GM18498 (cell line): ENCODE measurements around the gene FAM98C.

ENCODE experiments used
- ATAC-seq: cut with Tn5 transposase; IDR thresholded peaks from one replicate; pipeline ENCODE4 v1.9.1; 2021; ENCODE audit warnings: mild to moderate bottlenecking, moderate library complexity; ENCODE audit not compliant: unreplicated experiment

The FAM98C gene

DNA sequence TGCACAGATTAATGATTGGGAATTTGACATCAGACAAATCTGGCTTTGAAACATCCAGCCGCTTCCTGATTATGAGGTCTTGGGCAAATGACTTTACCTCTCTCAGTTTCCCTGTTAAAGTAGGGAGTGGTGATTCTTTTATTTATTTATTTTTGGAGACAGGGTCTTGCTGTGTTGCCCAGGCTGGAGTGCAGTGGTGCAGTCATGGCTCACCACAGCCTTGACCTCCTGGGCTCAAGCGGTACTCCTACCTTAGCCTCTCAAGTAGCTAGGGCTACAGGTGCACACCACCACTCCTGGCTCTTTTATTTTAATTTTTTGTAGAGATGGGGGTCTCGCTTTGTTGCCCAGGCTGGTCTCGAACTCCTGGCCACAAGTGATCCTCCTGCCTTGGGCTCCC lies 25.8 kb upstream of the FAM98C start:
- no peak for ATAC-seq

DNA sequence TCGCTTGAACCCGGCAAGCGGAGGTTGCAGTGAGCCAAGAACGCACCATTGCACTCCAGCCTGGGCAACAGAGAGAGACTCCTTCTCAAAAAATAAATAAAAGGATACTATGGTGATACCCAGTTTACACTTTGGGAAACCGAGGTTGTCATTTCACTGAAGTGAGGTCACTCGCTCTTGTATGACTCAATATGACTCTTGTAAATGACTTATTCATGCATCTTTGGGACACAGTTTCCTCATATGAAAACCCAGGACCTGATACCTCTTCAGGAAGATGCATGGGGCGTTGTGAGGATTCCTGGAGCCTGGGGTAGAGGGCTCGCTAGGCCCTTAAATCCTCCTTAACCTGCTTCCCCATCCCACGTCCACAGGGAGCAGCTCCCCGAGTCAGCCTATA lies 24.0 kb upstream of the FAM98C start:
- no peak for ATAC-seq

DNA sequence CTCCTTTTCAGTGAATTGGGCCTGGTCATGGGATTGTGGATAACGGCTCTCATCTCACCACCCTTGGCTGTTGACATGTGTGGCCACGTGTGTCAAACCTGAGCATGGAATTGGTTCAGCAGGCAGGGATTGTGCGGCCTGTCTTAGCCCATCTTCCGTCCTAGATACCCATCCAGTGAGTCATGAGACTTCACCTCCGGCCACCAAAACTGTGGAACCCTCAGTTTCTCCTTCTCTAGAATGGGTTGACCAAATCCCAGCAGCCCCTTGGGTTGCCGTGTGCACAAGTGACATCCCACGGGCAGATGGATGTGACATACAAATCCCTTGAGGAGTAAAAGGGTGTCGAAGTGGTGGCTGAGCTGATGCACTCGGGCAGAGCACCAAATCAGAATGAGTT lies 21.8 kb upstream of the FAM98C start:
- no peak for ATAC-seq

DNA sequence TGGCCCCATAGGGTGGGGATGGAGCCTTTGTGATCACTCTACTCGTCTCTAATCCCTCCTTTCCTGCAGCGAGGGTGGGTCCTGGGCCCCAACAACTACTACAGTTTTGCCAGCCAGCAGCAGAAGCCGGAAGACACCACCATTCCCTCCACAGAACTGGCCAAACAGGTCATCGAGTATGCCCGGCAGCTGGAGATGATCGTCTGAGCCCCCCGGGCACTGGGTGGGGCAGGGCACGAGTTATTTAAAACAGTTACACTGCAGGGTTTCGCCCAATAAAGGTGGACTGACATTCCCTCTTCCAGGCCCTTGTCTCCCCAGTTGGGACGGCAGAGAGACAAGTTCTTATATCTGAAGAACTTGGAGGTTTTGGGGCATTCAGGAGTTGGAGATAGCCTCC lies 19.7 kb upstream of the FAM98C start:
- no peak for ATAC-seq

GRCh38 chr19:38383743-38384142 lies 19.1 kb upstream of the FAM98C start:
- ATAC-seq, result no peak

DNA sequence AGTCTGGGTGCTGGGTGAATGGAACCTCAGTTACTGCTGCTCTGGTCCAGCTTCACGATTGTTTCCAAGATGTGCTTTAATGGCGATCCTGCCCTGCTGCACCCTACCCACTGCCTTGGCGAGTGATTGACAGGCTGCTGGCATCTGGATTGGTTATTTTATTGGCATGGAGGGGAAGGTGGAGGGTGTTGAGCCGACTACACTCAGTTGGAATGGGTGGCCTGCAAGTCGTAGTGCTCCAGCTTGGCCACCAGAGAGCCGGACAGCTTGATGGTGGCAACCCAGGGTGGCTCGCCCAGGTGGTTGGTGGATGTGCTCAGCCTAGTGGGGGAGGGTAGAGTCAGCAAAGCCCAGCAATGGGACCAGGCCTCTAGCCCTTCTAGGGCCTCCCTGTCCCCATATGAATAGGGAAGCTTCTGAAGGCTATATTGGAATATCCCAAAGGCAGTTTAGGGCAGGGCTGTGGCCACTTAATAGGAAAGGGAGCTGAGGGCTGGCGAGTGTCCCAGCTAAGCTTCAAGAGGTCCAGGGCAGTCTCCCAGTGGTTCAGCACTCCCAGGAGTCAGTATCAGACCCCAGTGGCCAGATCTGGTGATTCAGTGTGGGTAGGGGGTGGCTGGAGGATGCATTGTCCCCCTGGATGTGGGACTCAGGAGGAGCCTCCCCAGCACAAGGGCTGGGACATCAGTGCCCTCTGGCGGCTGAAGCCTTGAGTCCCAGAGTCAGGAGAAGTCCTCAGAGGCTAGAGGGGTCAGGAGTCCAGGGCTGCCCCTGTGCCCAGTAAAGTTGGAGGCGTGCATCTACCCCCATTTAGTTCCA lies 18.5 kb upstream of the FAM98C start:
- no peak for ATAC-seq

DNA sequence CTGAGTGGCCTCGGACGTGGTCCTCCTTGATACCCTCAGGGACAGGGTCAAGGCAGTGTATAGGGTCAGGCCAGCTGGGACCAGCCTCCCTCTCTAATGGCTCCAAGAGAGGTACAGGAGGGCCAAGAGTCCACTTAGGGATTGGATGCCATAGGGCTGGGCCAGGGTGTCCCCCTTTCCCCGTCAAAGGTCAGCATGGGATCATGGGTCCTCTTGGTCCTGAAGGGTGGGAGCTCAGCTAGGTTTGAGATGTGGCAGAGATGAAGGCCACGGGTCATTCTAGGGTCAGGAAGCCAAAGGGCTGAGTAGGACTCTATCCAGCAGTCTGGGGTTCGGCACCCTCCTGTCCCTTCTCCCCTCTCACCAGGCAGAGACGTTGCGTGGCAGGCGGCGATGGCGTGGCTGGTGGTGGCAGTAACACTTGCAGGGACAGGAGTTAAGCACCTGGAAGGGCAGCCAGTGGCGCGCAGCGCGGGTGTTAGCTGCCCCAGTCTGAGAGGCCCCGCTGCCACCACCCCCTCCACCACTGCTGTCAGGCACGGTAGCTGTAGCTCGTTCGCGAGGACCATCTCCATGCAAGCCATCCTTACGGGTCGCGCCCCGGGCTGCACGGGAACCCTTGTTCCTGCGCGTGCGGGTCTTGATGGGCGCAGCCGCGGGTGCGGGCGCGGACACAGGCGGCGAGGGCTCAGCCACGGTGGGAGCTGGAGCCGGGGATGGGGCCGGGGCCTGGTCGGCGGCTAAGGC lies 17.7 kb upstream of the FAM98C start:
- ATAC-seq, result no peak

DNA sequence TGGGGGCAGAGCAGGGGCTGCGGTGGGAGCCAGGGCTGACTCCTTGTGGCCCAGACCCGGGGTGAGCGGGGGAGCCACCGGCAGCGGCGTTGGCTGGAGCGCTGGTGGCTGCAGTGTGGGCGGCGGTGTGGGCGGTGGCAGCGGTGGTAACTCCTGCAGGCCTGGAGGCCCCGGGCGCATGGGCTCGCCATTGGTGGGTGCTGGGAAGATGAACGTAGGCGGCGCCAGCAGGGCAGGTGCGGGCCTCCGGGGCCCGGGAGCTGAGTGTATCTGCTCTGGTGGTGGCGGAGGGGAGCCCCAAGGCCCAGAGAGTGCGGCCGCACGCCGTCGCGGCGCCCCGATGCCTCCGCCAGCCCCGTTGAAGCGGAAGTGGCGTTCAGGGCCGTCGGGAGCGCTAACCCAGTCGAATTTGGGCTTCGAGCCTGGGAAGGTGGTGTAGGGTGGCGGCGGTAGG lies 17.1 kb upstream of the FAM98C start:
- no peak for ATAC-seq

DNA sequence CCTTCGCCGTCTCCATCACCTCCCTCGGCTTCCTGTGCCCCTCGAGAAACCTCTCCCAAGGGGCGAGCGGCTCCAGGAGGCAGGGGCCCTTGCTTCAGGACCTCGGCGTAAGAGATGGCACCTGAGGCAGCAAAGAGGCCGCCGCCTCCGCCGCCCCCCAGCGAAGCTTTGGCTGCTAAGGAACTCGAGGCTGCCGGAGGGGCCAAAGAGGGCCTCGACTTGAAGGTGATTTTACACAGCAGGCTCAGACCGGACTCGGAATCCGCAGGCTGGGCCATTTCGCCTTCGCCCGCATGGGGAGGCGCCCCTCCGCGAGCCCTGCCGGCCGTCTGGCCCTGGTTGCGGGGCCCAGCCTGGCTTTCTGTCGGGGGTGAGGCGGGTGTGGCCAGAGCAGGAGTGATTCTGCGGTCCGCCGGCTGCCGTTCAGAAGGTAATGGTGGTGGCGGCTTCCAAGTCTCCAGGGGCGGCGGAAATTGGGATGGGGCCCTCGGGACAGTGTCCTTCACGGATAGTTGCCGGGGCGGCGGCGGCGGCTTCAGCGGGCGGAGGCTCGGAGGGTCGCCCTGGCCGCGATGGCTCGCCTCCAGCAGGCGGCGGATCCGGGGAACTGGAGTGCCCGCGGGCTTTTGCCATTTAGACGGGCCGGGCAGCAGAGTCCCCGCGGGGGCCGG lies 16.5 kb upstream of the FAM98C start:
- no peak for ATAC-seq

DNA sequence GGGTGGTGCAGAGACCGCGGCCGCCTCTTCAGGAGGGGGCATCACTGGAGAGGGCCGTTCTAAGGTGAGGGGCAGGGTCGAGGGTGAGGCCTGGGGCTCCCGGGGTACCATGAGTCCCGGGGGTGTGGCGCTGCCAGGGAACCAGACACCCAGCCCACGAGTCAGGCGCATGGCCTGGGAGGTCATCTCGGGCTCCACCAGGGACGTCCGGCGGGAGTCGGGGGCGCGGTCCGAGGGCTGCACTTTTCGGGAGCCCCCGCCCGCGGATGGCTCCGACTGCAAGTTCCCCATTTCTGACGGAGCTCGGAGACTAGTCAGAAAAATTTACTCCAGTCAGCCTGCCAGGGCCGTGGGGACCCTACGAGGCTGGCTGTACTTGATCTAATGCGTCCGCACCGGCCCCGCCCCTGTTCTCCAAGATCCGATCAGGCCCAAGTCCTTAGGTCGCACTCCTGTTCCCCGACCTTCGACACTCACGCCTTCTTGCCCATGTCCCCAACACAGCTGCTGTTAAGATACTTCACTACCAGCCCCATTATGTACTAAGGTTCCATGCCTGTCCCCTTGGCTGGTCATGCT lies 15.8 kb upstream of the FAM98C start:
- ATAC-seq, result no peak

DNA sequence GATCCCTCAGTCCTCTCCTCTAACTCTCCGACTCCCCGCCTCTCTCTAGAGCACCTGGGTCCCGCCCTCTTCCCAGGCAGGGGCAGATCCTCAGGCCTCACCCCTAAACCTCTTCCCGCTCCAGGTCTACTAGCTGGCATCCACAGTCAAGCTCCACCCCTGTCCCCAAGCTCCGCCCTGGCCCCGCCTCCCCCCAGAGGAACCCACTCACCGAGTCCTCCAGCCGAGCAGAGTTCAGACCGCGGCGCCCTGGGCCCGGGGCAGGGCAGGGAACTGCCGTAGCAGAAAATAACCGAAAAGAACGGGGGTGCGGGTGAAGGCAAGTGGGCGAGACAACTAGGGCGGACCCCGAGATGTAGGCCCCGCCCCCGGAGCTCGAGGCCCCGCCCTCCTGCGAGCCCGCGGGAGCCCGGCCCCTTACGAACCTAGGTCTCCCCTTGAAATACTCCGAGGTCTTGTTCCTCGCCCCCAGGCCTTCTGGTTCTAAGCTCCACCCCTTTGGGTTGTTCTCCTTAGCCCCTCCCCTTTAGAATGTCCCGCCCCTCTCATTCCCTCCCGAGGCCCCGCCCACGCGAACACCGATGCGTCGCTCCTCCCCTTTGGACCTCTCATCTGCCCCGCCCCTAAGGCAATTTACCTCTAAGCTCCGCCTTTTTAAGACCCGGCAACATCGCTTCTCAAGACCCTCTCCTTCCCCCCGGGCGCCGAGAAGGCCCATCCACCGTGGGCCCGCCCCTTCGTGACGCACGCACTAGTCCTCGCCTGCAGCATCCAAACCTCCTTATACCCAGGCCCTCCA lies 15.1 kb upstream of the FAM98C start, which contains the start of gene GGN:
GGN (minus strand) TSS at position 485 of the 799 bp plus-strand sequence. CDS start 773 bp downstream, outside the sequence.
- peak; percentile 49 for ATAC-seq

GRCh38 chr19:38388349-38389100 lies 14.4 kb upstream of the FAM98C start, which contains the start of gene SPRED3:
Gene SPRED3 (plus strand): TSS chr19:38388697. CDS start chr19:38390303, 1,606 bp downstream.
- ATAC-seq, result no peak

DNA sequence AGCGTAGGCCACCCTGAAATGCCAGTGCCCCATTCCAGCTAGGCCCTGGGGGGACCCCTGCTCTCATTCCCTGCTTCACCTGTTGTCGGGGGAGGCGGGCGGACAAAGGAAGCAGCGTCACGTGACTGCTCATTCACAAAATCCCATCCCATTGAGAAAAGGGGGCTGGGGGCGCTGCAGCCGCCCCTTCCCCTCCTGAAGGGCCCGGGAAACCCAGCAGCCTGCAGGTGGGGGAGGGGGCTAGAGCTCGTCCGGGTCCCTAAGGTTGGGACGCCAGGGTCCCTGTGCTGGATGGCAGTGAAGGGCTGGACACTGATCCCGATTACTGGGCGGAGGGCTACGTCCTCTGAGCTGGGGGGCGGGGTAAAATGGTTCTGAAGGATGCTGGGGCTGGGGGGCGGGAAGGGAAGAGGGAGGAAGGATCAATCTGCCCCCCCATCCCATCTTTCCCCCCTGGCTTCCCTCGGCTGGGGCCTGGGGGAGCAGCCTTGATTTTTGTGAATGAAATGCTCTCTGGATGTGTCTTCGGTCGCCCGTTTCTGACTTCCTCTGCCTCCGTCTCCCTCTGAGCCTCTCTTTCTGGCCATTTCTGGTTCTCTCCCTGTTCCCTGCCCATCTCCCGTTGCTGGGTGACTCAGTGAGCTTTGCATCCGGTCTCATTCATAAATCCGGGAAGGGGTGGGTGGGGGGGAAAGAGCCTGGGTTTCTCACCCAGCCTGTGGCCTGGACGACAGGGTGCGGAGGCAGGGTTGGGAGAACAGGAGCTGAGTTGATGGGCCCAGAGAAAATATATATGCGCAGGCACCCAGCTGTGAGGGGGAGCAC lies 13.6 kb upstream of the FAM98C start:
- ATAC-seq, result no peak

- no peak for ATAC-seq
Measured at GRCh38 chr19:38389957-38390924, 12.7 kb upstream of the FAM98C start.

DNA sequence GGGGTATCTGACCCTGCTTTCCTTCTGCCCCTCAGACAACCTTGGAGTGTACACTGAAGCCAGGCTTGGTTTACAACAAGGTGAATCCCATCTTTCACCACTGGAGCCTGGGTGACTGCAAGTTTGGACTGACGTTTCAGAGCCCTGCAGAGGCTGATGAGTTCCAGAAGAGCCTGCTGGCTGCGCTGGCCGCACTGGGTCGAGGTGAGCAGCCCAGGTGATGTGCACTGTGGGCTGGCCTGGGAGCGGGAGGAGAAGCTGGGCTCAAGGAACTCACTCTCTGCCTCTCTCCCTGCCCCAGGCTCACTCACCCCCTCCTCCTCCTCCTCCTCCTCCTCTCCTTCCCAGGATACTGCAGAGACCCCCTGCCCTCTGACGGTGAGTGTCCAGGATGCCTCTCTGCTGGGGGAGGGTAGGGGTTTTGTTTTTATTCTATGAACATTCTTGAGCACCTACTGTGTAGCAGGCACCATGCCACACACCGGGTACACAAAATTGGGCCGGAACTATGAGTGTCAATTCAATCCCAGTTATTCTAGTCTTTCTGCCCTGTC lies 10.9 kb upstream of the FAM98C start:
- no peak for ATAC-seq

DNA sequence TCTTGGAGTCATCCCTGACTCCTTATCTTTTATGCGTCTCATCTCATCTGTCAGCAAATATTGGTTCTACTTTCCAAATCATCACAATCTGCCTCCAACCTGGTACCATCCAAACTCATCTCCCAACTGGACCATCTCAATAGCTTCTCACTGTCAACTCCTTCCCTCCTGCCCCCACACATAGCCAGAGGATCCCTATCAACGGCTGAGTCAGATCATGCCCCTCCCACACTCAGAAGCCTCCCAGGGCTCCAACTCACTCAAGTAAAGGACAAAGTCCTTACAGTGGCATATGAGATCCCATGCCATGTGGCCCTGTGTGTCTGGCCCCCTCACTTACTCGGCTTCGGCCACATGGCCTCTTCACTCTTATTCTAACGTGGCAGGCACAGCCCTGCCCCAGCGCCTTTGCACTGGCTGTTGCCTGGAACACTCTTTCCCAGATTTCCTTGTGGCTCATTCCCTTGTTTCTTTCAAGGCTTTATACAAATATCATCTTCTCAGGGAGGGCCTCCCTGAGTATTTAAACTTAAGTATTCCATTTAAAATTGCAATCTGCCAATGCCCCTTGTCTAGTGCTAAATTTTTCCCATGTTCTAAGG lies 10.1 kb upstream of the FAM98C start:
- ATAC-seq, result no peak

- ATAC-seq, result no peak
Measured at GRCh38 chr19:38394488-38394887, 8.4 kb upstream of the FAM98C start.
